CD4-positive, alpha-beta T cell treated with Interleukin-4 for 1 hour (primary cell): ENCODE data around the gene SKIC8.
"Not testable (repeated sequence)": the region's sequence is repeated elsewhere in the genome, so short reads cannot be mapped to it uniquely, and the experiment has no call there.

Experiments used
- DNase-seq, 2 donors: peaks; one replicate each; pipeline ENCODE4 v3.0.0-alpha.2; 2020 to 2022

The SKIC8 gene

GRCh38 chr15:78247911-78248310 is 51.5 kb downstream of the SKIC8 start:
- no peak for DNase-seq

GRCh38 chr15:78245976-78246620 is 53.3 kb downstream of the SKIC8 start:
- DNase-seq, result not testable (repeated sequence)

- not testable (repeated sequence) for DNase-seq
Observed at GRCh38 chr15:78245392-78245791, 54.0 kb downstream of the SKIC8 start.

GRCh38 chr15:78244893-78245292 is 54.5 kb downstream of the SKIC8 start:
- DNase-seq, result no peak

- DNase-seq, result no peak
Observed at GRCh38 chr15:78244101-78244500, 55.3 kb downstream of the SKIC8 start.

GRCh38 chr15:78243491-78243941 is 55.9 kb downstream of the SKIC8 start:
- DNase-seq, result no peak

GRCh38 chr15:78243058-78243457 is 56.4 kb downstream of the SKIC8 start:
- DNase-seq, result no peak

GRCh38 chr15:78242128-78242527 is 57.3 kb downstream of the SKIC8 start:
- peak in 1 of 2 donors; percentile 11 for DNase-seq

- peak; percentile 78 to 79 for DNase-seq
Observed at GRCh38 chr15:78241017-78241416, 58.4 kb downstream of the SKIC8 start.

- no peak for DNase-seq
Observed at GRCh38 chr15:78239811-78240210, 59.6 kb downstream of the SKIC8 start.

GRCh38 chr15:78237146-78237545 is 62.3 kb downstream of the SKIC8 start:
- no peak for DNase-seq

- DNase-seq, result no peak
Observed at GRCh38 chr15:78236491-78236890, 62.9 kb downstream of the SKIC8 start.

- no peak for DNase-seq
Observed at GRCh38 chr15:78234515-78235040, 64.8 kb downstream of the SKIC8 start, which contains the start of gene ACSBG1. ACSBG1 (minus strand) TSS chr15:78234565; CDS start chr15:78234501, 64 bp downstream.

GRCh38 chr15:78233496-78233895 is 65.9 kb downstream of the SKIC8 start:
- no peak for DNase-seq
